VCaP (cell line): ENCODE data around the gene DEXI.
"Not testable (repeated sequence)": the region's sequence is repeated elsewhere in the genome, so short reads cannot be mapped to it uniquely, and the experiment has no call there.

Experiments used
- H3K27ac ChIP-seq: fragments of 450-650 bp; 2 replicates; pipeline ENCODE4 v1.5.1; 2017
- CTCF ChIP-seq: fragments of 450-650 bp; conservative IDR thresholded peaks from 2 replicates; pipeline ENCODE4 v1.5.1; 2017; ENCODE audit warnings: mild to moderate bottlenecking, moderate library complexity

The DEXI gene

GRCh38 chr16:10927497-10928112 is 14.7 kb downstream of the DEXI start:
- TF ChIP-seq CTCF: no peak
- H3K27ac ChIP-seq: no peak overlapping the region

- no peak for TF ChIP-seq CTCF
- H3K27ac ChIP-seq: no peak overlapping the region
Observed at GRCh38 chr16:10926867-10927266, 15.4 kb downstream of the DEXI start.

GRCh38 chr16:10926094-10926493 is 16.2 kb downstream of the DEXI start:
- no peak overlapping the region for H3K27ac ChIP-seq
- TF ChIP-seq CTCF: no peak

GRCh38 chr16:10925285-10925684 is 17.0 kb downstream of the DEXI start:
- not testable (repeated sequence) for H3K27ac ChIP-seq

- TF ChIP-seq CTCF: no peak
- H3K27ac ChIP-seq: no peak overlapping the region
Observed at GRCh38 chr16:10923650-10924214, 18.5 kb downstream of the DEXI start.

GRCh38 chr16:10923146-10923649 is 19.1 kb downstream of the DEXI start:
- TF ChIP-seq CTCF: no peak
- H3K27ac ChIP-seq: no peak overlapping the region

- TF ChIP-seq CTCF: no peak
- no peak overlapping the region for H3K27ac ChIP-seq
Observed at GRCh38 chr16:10922328-10923145, 19.7 kb downstream of the DEXI start.
